IMR-90 (cell line): ENCODE measurements around the gene ADM. TPM values are rescaled to one million over a fixed set of nuclear protein-coding genes. Genes with fewer than 3 reads are reported as not detected.

Experiments
- ATAC-seq: fragments of 200-7000 bp; cut with Tn5 transposase; 2 replicates; pipeline ENCODE4 v1.9.1; 2020; ENCODE audit warnings: low read depth, mild to moderate bottlenecking, moderate library complexity
- BruUV-seq: library from RNA; stranded (reverse); fragments of 400-500 nt; replicated peaks from 2 replicates; lab custom pipeline; 2021; lab: Mats Ljungman, UMichigan
- CTCF ChIA-PET: fragments of 300-600 bp; formaldehyde crosslinking; extraction: SDS; loops from one replicate; lab custom pipeline; 2021; ENCODE audit warnings: antibody characterized with exemption; lab: Yijun Ruan, JAX
- POLR2A ChIA-PET: fragments of 300-600 bp; sonication (Branson Sonifier 250); formaldehyde crosslinking; loops from one replicate; lab custom pipeline; 2022; ENCODE audit warnings: antibody characterized with exemption; ENCODE audit not compliant: unreplicated experiment; lab: Charles Lee
- DNase-seq: peaks from one replicate; pipeline ENCODE4 v3.0.0; 2013
- H2AFZ ChIP-seq: replicated peaks from 2 replicates; pipeline ENCODE3; 2013; ENCODE audit warnings: low read length, mild to moderate bottlenecking; ENCODE audit not compliant: poor library complexity
- H2AK5ac ChIP-seq: 2 replicates; pipeline ENCODE4 v1.6.1; 2013; ENCODE audit warnings: low read depth, low read length, inconsistent platforms
- H2AK9ac ChIP-seq: replicated peaks from 2 replicates; pipeline ENCODE3; 2013; ENCODE audit warnings: mild to moderate bottlenecking, low read depth, low read length, moderate library complexity; ENCODE audit not compliant: poor library complexity
- H2BK120ac ChIP-seq: 2 replicates; pipeline ENCODE4 v1.6.1; 2013; ENCODE audit warnings: low read depth, low read length, inconsistent platforms
- H2BK15ac ChIP-seq: 3 replicates; pipeline ENCODE4 v1.6.1; 2013; ENCODE audit warnings: low read depth, low read length, inconsistent platforms
- H2BK20ac ChIP-seq: 2 replicates; pipeline ENCODE4 v1.6.1; 2013; ENCODE audit warnings: low read depth, mild to moderate bottlenecking, inconsistent platforms, low read length, moderate library complexity
- H2BK5ac ChIP-seq: 2 replicates; pipeline ENCODE4 v1.6.1; 2013; ENCODE audit warnings: mild to moderate bottlenecking, low read depth, low read length, inconsistent platforms; ENCODE audit not compliant: poor library complexity, severe bottlenecking
- H3K14ac ChIP-seq: replicated peaks from 2 replicates; pipeline ENCODE4 v1.6.1; 2013; ENCODE audit warnings: low read depth, low read length, inconsistent platforms
- H3K18ac ChIP-seq: 2 replicates; pipeline ENCODE4 v1.6.1; 2013; ENCODE audit warnings: low read depth, low read length, control low read depth
- H3K23ac ChIP-seq: 2 replicates; pipeline ENCODE4 v1.6.1; 2013; ENCODE audit warnings: low read depth, low read length, inconsistent platforms
- H3K27ac ChIP-seq: 2 replicates; pipeline ENCODE4 v1.5.1; 2013; ENCODE audit warnings: mild to moderate bottlenecking, control low read depth, low read length; ENCODE audit not compliant: insufficient read depth
- H3K27me3 ChIP-seq: 2 replicates; pipeline ENCODE4 v1.6.1; 2013; ENCODE audit warnings: low read length; ENCODE audit not compliant: control insufficient read depth, insufficient read depth
- H3K36me3 ChIP-seq: 2 replicates; pipeline ENCODE4 v1.6.1; 2013; ENCODE audit warnings: low read length, mixed read lengths; ENCODE audit not compliant: control insufficient read depth, insufficient read depth
- H3K4ac ChIP-seq: 2 replicates; pipeline ENCODE4 v1.6.1; 2013; ENCODE audit warnings: low read depth, low read length, inconsistent platforms
- H3K4me1 ChIP-seq: 2 replicates; pipeline ENCODE4 v1.6.1; 2013; ENCODE audit warnings: low read length, mixed read lengths; ENCODE audit not compliant: control insufficient read depth, insufficient read depth
- H3K4me2 ChIP-seq: 2 replicates; pipeline ENCODE4 v1.6.1; 2013; ENCODE audit warnings: low read depth, mild to moderate bottlenecking, control low read depth, low read length, moderate library complexity
- H3K4me3 ChIP-seq: 2 replicates; pipeline ENCODE4 v1.5.1; 2013; ENCODE audit warnings: low read depth, mild to moderate bottlenecking, control low read depth, low read length, moderate library complexity; ENCODE audit not compliant: insufficient read depth
- H3K56ac ChIP-seq: 2 replicates; pipeline ENCODE4 v1.6.1; 2013; ENCODE audit warnings: low read length, inconsistent platforms; ENCODE audit not compliant: insufficient read depth; ENCODE audit errors: extremely low read depth
- H3K79me1 ChIP-seq, 2 experiments: 2 replicates each; pipeline ENCODE4 v1.6.1; 2013; ENCODE audit warnings: low read length in 2 of 2, inconsistent platforms in 1 of 2, low read depth in 1 of 2
- H3K9ac ChIP-seq: 2 replicates; pipeline ENCODE4 v1.6.1; 2013; ENCODE audit warnings: low read depth, low read length, control low read depth
- H3K9me1 ChIP-seq: 2 replicates; pipeline ENCODE4 v1.6.1; 2013; ENCODE audit warnings: low read length, inconsistent platforms; ENCODE audit not compliant: insufficient read depth
- H3K9me3 ChIP-seq: 2 replicates; pipeline ENCODE4 v1.6.1; 2013; ENCODE audit warnings: low read length; ENCODE audit not compliant: control insufficient read depth, insufficient read depth
- H4K20me1 ChIP-seq: 2 replicates; pipeline ENCODE4 v1.6.1; 2013; ENCODE audit warnings: low read length, inconsistent platforms; ENCODE audit not compliant: insufficient read depth
- H4K5ac ChIP-seq: 2 replicates; pipeline ENCODE4 v1.6.1; 2013; ENCODE audit warnings: mild to moderate bottlenecking, low read depth, low read length, control low read depth
- H4K8ac ChIP-seq, 2 experiments: 2 replicates each; pipeline ENCODE4 v1.6.1; 2013; ENCODE audit warnings: low read depth in 2 of 2, low read length in 2 of 2, control low read depth in 1 of 2, inconsistent platforms in 1 of 2
- H4K91ac ChIP-seq: 2 replicates; pipeline ENCODE4 v1.6.1; 2013; ENCODE audit warnings: low read depth, low read length, inconsistent platforms; ENCODE audit not compliant: insufficient read depth
- CEBPB ChIP-seq: IDR thresholded peaks from 2 replicates; pipeline ENCODE4 v1.6.1; 2012; ENCODE audit warnings: low read depth, low read length, improper control_type of control experiment
- CHD1 ChIP-seq: IDR thresholded peaks from 2 replicates; pipeline ENCODE4 v1.6.1; 2012; ENCODE audit warnings: low read depth, low read length, improper control_type of control experiment
- CTCF ChIP-seq: conservative IDR thresholded peaks from 2 replicates; pipeline ENCODE4 v1.5.1; 2012; ENCODE audit warnings: mild to moderate bottlenecking, low read depth, low read length, improper control_type of control experiment
- ELK1 ChIP-seq: fragments of 150-350 bp; IDR thresholded peaks from 2 replicates; pipeline ENCODE4 v1.6.1; 2016; ENCODE audit warnings: low read depth, mild to moderate bottlenecking, low read length, moderate library complexity, borderline replicate concordance
- FOS ChIP-seq: fragments of 150-350 bp; IDR thresholded peaks from 2 replicates; pipeline ENCODE4 v1.6.1; 2016; ENCODE audit warnings: low read depth, low read length
- MAZ ChIP-seq: IDR thresholded peaks from 2 replicates; pipeline ENCODE4 v1.6.1; 2012; ENCODE audit warnings: low read depth, mild to moderate bottlenecking, low read length, improper control_type of control experiment, moderate library complexity, borderline replicate concordance
- NFE2L2 ChIP-seq: fragments of 150-350 bp; IDR thresholded peaks from 2 replicates; pipeline ENCODE4 v1.6.1; 2016; ENCODE audit warnings: low read depth, mild to moderate bottlenecking, low read length
- POLR2A ChIP-seq: IDR thresholded peaks from 2 replicates; pipeline ENCODE4 v1.6.1; 2012; ENCODE audit warnings: mild to moderate bottlenecking, low read depth, low read length
- RAD21 ChIP-seq: IDR thresholded peaks from 2 replicates; pipeline ENCODE4 v1.6.1; 2012; ENCODE audit warnings: low read length, improper control_type of control experiment
- RCOR1 ChIP-seq: IDR thresholded peaks from 2 replicates; pipeline ENCODE4 v1.6.1; 2012; ENCODE audit warnings: mild to moderate bottlenecking, low read length, improper control_type of control experiment; ENCODE audit not compliant: insufficient replicate concordance
- RFX5 ChIP-seq: IDR thresholded peaks from 2 replicates; pipeline ENCODE4 v1.8.0; 2012; ENCODE audit warnings: low read depth, mild to moderate bottlenecking, low read length, moderate library complexity
- SMC3 ChIP-seq: fragments of 150-350 bp; IDR thresholded peaks from 2 replicates; pipeline ENCODE4 v1.6.1; 2016; ENCODE audit warnings: low read depth, mild to moderate bottlenecking, antibody characterized with exemption, low read length, moderate library complexity
- USF2 ChIP-seq: fragments of 150-350 bp; IDR thresholded peaks from 2 replicates; pipeline ENCODE4 v1.6.1; 2017; ENCODE audit warnings: mild to moderate bottlenecking, antibody characterized with exemption, low read length, low read depth
- WGBS, 2 experiments: methylation state at CpG; one replicate each; pipeline versions ENCODE4 v1.1.5 to v1.1.7; 2013; ENCODE audit warnings: missing lambda C conversion rate in 2 of 2; ENCODE audit not compliant: insufficient read length in 1 of 2; ENCODE audit errors: extremely low coverage in 2 of 2; 5-methylcytosine and 5-hydroxymethylcytosine counted together
- dilution Hi-C: fragments of 300-500 bp; cut with HindIII; formaldehyde crosslinking; loops from one replicate; pipeline ENCODE4 v1.14.3; 2018; ENCODE audit warnings: low sequenced_read_pairs; ENCODE audit not compliant: unreplicated experiment
- in situ Hi-C: fragments of 300-500 bp; cut with MboI; formaldehyde crosslinking; loops from 3 replicates; pipeline ENCODE4 v1.14.3; 2019; ENCODE audit warnings: low sequenced_read_pairs, inconsistent platforms, mixed read lengths
- intact Hi-C: fragments of 100-400 bp; cut with micrococcal nuclease; formaldehyde crosslinking; loops from 2 replicates; pipeline ENCODE4 v1.10.0; 2022
- polyA plus RNA-seq, 3 experiments: library from polyadenylated mRNA; depleted of rRNA; stranded (reverse); fragments of >200 nt; gene quantifications; 2 replicates each; pipeline ENCODE4 v1.2.3, GENCODE V29; 2012; ENCODE audit warnings: low replicate concordance in 1 of 3
- total RNA-seq: library from RNA; depleted of rRNA; stranded (reverse); fragments of >200 nt; gene quantifications from 2 replicates; pipeline ENCODE4 v1.2.3, GENCODE V29; 2012

Gene ADM
- total and polyA plus RNA-seq, 2 of the 4 experiments (the other 2 are of a cell fraction): 357 to 559 TPM

- no TSS peak for BruUV-seq
- Histone ChIP-seq H3K56ac (peak overlapping the region; percentile 99), H3K9me3 (no peaks in the 10 kb centered on the region), H3K4me3 (peak overlapping the region; percentile 64), H4K5ac (peak overlapping the region; percentile 96), H2BK15ac (peak overlapping the region; percentile 95), H3K4me2 (peak overlapping the region; percentile 97), H3K18ac (peak overlapping the region; percentile 95), H3K79me1 (peaks cover 4 to 57% of the 10 kb centered on the region in 2 experiments), H3K4me1 (peaks cover 5% of the 10 kb centered on the region), H3K36me3 (peaks cover 25% of the 10 kb centered on the region), H3K23ac (peak overlapping the region; percentile 100), H3K27me3 (no peaks in the 10 kb centered on the region), H2BK5ac (peak overlapping the region; percentile 99), H3K14ac (peak overlapping the region; percentile 100), H3K4ac (peak overlapping the region; percentile 100), H4K20me1 (peaks cover 36% of the 10 kb centered on the region), H4K8ac (peak overlapping the region; percentile 70 to 98), H2BK120ac (peak overlapping the region; percentile 98), H2BK20ac (peak overlapping the region; percentile 98), H3K27ac (peak overlapping the region; percentile 100), H2AK5ac (peak overlapping the region; percentile 93), H2AK9ac (peak overlapping the region; percentile 99), H3K9me1 (no peaks in the 10 kb centered on the region), H2AFZ (peak overlapping the region; percentile 90), H4K91ac (peak overlapping the region; percentile 100), H3K9ac (peak overlapping the region; percentile 99)
- dilution Hi-C loops (no loop called here), in situ Hi-C loops (loop anchor here (5.0 to 25.0 kb wide), 3 partner anchors 96 to 691 kb away; no protein-coding TSS in a partner anchor), intact Hi-C loops (loop anchor here (1.0 to 10.0 kb wide), 6 partner anchors 95 to 691 kb away; no protein-coding TSS in a partner anchor)
- WGBS, 2 experiments: 10% methylated on average over 2 of the region's 29 CpGs; no CpG with 5 or more reads in 1 of the 2 experiments
- POLR2A ChIA-PET: interaction anchor here (0.5 to 2.4 kb wide), 11 partner anchors 14 to 551 kb away, joined by 3 to 33 read pairs (median 8); no protein-coding TSS in a partner anchor
- CTCF ChIA-PET: interaction anchor here (0.8 to 2.1 kb wide), 6 partner anchors 9 to 545 kb away, joined by 3 to 5 read pairs (median 4); no protein-coding TSS in a partner anchor
- DNase-seq (peak; percentile 68), ATAC-seq (peak; percentile 1)
- TF ChIP-seq SMC3 (no peak), USF2 (no peak), POLR2A (no peak), RFX5 (no peak), RAD21 (no peak; the same call in 1 of the 2 replicates), RCOR1 (no peak), MAZ (peak; percentile 98), NFE2L2 (peak; percentile 75), ELK1 (no peak), CHD1 (no peak), CEBPB (peak; percentile 54; the same call in 1 of the 2 replicates), CTCF (no peak), FOS (peak; percentile 20; the same call in 1 of the 2 replicates)
Observed at GRCh38 chr11:10303558-10304363, 1.1 kb upstream of the ADM start.
